Measurements from ENCODE around the gene DACT1.

Gene DACT1

DNA sequence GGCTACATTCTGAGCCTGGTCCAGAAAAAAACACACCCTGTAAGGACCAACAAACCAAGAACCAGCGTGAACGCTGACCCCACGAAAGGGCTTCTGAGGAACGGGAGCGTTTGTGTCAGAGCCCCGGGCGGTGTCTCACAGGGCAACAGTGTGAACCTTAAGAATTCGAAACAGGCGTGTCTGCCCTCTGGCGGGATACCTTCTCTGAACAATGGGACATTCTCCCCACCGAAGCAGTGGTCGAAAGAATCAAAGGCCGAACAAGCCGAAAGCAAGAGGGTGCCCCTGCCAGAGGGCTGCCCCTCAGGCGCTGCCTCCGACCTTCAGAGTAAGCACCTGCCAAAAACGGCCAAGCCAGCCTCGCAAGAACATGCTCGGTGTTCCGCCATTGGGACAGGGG is 7.9 kb downstream of the DACT1 start:
- H3K27ac ChIP-seq, result no peak overlapping the region

DNA sequence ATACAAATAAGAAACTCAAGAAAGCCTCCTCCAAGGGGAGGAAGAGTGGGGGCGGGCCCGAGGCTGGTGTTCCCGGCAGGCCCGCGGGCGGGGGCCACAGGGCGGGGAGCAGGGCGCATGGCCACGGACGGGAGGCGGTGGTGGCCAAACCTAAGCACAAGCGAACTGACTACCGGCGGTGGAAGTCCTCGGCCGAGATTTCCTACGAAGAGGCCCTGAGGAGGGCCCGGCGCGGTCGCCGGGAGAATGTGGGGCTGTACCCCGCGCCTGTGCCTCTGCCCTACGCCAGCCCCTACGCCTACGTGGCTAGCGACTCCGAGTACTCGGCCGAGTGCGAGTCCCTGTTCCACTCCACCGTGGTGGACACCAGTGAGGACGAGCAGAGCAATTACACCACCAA is 8.7 kb downstream of the DACT1 start:
- TF ChIP-seq, protein P1, sequence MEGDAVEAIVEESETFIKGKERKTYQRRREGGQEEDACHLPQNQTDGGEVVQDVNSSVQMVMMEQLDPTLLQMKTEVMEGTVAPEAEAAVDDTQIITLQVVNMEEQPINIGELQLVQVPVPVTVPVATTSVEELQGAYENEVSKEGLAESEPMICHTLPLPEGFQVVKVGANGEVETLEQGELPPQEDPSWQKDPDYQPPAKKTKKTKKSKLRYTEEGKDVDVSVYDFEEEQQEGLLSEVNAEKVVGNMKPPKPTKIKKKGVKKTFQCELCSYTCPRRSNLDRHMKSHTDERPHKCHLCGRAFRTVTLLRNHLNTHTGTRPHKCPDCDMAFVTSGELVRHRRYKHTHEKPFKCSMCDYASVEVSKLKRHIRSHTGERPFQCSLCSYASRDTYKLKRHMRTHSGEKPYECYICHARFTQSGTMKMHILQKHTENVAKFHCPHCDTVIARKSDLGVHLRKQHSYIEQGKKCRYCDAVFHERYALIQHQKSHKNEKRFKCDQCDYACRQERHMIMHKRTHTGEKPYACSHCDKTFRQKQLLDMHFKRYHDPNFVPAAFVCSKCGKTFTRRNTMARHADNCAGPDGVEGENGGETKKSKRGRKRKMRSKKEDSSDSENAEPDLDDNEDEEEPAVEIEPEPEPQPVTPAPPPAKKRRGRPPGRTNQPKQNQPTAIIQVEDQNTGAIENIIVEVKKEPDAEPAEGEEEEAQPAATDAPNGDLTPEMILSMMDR (conservative IDR thresholded peaks at IDR 0.05), result no peak
- H3K27ac ChIP-seq, result no peak overlapping the region

More for the DNA sequence above, 7.9 kb downstream of the DACT1 start:
- TF ChIP-seq, protein P1 (conservative IDR thresholded peaks at IDR 0.05), result no peak

DNA sequence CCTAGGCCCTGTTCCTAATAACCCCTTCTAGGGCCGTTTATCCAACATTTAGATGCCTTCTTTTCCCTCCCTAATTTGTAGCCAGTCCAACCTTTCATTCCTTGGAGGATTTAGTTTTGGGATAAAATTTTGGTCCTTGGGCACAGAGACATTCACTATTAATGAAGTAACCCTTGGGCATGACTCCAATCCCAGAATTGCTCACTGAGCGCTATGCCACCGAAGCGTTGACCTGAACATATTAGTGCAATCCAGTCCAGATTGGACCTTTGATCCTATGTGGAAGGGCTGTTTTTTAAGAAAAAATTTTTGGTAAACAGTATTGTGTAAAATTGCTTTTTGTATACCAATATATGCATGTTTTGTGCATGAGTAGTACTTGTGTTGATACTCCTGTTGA is 10.0 kb downstream of the DACT1 start:
- TF ChIP-seq, protein P1 (conservative IDR thresholded peaks at IDR 0.05), result no peak
- H3K27ac ChIP-seq, result no peak overlapping the region

DNA sequence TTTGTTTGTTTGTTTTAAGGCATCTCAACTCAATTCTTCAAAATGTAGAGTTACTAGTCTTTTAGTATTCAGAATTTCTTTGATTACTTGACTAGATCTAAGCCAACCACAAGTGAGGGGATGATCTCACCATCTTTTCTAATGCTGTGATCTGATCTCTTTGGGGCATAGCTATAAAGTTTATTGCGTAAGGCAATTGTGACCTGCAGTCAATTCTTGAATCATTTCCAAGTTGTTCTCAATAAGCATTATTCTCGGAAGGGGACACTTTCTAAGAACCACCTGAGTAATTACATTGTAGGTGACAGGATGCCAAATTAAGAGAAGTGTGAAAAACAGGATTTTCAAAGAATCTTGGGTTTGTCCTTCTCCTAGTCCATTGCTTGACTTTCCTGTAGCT is 13.1 kb downstream of the DACT1 start:
- H3K27ac ChIP-seq, result no peak overlapping the region
- TF ChIP-seq, protein P1 (conservative IDR thresholded peaks at IDR 0.05), result no peak

DNA sequence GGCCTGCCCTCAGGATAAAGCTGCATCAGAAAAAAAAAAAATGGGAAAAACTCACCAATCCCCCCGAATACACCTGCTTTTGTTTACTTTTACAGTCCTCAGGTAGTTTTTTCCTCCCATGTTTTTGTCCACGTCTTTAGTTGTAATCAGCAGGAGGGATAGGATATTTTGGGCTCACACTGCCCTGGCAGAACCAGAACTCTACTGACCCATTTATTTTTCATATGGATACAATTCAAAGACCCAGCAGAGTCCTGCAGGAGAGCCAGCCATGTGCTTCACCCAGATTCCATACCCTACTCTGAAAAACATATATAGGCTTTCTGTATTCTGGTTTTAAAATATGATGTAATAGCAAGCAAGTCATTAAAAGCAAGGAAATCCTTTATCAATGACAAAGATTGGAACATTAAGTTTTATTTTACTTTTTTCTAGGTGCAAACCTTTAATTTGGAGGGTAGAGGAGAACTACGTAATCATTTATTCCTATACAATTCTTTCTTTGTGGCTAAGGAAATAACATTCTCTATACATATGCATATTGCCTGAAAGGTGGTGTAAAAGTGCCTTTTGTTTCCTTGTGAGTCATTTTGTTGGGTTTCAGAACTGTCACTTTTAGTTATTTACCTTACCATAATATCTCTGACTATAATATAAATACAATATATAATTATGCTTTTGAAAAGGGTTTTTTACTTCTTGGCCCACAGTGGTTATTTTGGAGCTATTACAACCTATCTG is 19.1 kb downstream of the DACT1 start:
- TF ChIP-seq, protein P1 (conservative IDR thresholded peaks at IDR 0.05), result no peak
- H3K27ac ChIP-seq, result no peak overlapping the region

DNA sequence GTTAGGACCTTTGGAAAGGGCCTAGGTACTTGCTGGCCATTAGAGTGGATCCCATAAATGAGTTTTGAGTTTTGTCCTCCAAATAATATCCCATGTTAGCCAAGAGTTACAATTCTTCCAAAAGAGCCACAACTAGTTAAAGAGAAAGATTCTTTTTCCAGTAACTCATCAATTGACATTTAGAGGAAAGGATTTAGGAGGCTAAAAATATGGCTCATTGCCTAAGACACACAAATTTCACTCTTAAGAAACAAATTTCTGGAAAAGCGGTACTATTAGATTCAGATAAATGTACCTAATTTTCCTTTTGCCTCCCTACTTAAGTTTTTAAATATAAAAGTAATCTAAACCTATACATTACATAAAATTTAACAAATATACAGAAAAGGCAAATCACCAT is 21.3 kb downstream of the DACT1 start:
- TF ChIP-seq, protein P1 (conservative IDR thresholded peaks at IDR 0.05), result no peak
- no peak overlapping the region for H3K27ac ChIP-seq

DNA sequence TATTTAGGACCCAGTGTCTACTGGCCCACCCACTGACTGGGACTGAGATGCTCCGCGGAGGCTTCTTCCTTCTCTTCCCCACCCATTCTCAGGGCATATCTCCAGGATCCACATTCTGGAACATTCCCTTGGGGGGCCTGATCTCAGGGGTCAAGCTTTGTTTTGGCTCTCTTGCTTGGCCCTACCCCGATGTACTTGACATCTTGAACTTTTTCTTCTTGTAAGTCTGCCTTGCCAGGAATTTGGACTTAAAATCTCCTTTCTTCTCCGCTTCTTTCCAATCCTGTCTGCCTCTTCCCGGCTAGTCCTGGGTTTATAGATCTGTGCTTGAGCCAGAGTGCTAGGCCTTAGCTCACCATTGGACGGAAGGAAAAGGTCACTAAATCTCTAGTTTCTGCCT is 22.1 kb downstream of the DACT1 start:
- TF ChIP-seq, protein P1 (conservative IDR thresholded peaks at IDR 0.05), result no peak
- no peak overlapping the region for H3K27ac ChIP-seq
